ENCODE measurements around the gene ARHGDIG. TPM values are rescaled to one million over a fixed set of nuclear protein-coding genes. Genes with fewer than 3 reads are reported as not detected.

Gene ARHGDIG
- total and polyA plus RNA-seq, 12 donors = 0.23 to 3.5 (median 0.88) TPM; not detected in 3

GRCh38 chr16:249431-249830, 31.0 kb upstream of the ARHGDIG start:
- no peak for TF ChIP-seq CTCF (IDR thresholded peaks at IDR 0.05)
- TF ChIP-seq POLR2A (IDR thresholded peaks at IDR 0.05) = no peak
- Histone ChIP-seq H3K27me3 (no peaks in the 10 kb centered on the region), H3K9me3 (replicated peaks in 1 of 3) (no peaks in the 10 kb centered on the region), H3K4me3 (no peak overlapping the region), H3K4me1 (replicated peaks in 1 of 2) (no peaks in the 10 kb centered on the region), H3K36me3 (replicated peaks in 1 of 2) (peaks cover 0 to 21% of the 10 kb centered on the region in 2 donors), H3K27ac (no peak overlapping the region)
- no peak for DNase-seq
- WGBS, 4 donors = 88 to 98% (median 93%) methylated on average over 4 to 12 of the region's 12 CpGs
- intact Hi-C loops (cut with DNase I) = no loop called here

- intact Hi-C loops (cut with DNase I) = no loop called here
- TF ChIP-seq POLR2A (IDR thresholded peaks at IDR 0.05) (no peak), CTCF (IDR thresholded peaks at IDR 0.05) (no peak)
- Histone ChIP-seq H3K27me3 (no peaks in the 10 kb centered on the region), H3K9me3 (replicated peaks in 1 of 3) (no peaks in the 10 kb centered on the region), H3K27ac (peak overlapping the region in 1 of 5 donors; percentile 63), H3K4me3 (no peak overlapping the region), H3K36me3 (replicated peaks in 1 of 2) (peaks cover 0 to 31% of the 10 kb centered on the region in 2 donors), H3K4me1 (replicated peaks in 1 of 2) (no peaks in the 10 kb centered on the region)
- WGBS, 4 donors = 66 to 74% (median 67%) methylated on average over 29 to 30 of the region's 30 CpGs
- DNase-seq = no peak
Measured at GRCh38 chr16:252366-253337, 27.7 kb upstream of the ARHGDIG start.

GRCh38 chr16:253833-254232, 26.6 kb upstream of the ARHGDIG start:
- H3K9me3 ChIP-seq (replicated peaks in 1 of 3) = no peaks in the 10 kb centered on the region
- no peak overlapping the region for H3K4me3 ChIP-seq
- no peaks in the 10 kb centered on the region for H3K27me3 ChIP-seq
- no peak overlapping the region for H3K27ac ChIP-seq
- no peak for TF ChIP-seq POLR2A (IDR thresholded peaks at IDR 0.05)
- no peak for TF ChIP-seq CTCF (IDR thresholded peaks at IDR 0.05)
- intact Hi-C loops (cut with DNase I) = no loop called here
- H3K36me3 ChIP-seq (replicated peaks in 1 of 2) = peaks cover 0 to 32% of the 10 kb centered on the region in 2 donors
- no peak for DNase-seq
- WGBS, 4 donors = 83 to 92% (median 88%) methylated on average over 6 of the region's 6 CpGs
- no peaks in the 10 kb centered on the region for H3K4me1 ChIP-seq (replicated peaks in 1 of 2)

GRCh38 chr16:254461-254860, 25.9 kb upstream of the ARHGDIG start:
- intact Hi-C loops (cut with DNase I) = no loop called here
- Histone ChIP-seq H3K4me3 (no peak overlapping the region), H3K4me1 (replicated peaks in 1 of 2) (no peaks in the 10 kb centered on the region), H3K36me3 (replicated peaks in 1 of 2) (peaks cover 0 to 33% of the 10 kb centered on the region in 2 donors), H3K9me3 (replicated peaks in 1 of 3) (no peaks in the 10 kb centered on the region), H3K27me3 (no peaks in the 10 kb centered on the region), H3K27ac (no peak overlapping the region)
- no peak for TF ChIP-seq POLR2A (IDR thresholded peaks at IDR 0.05)
- no peak for TF ChIP-seq CTCF (IDR thresholded peaks at IDR 0.05)
- 94 to 97% (median 96%) methylated on average over 24 to 25 of the region's 25 CpGs for WGBS, 4 donors
- DNase-seq = no peak
